Activated T-cell treated with anti-CD3 and anti-CD28 coated beads for 4 hours (primary cell): Measurements from ENCODE around the gene PCDHGC4.

Experiments used
- DNase-seq: peaks from one replicate; pipeline ENCODE4 v3.0.0-alpha.2; 2020

Gene PCDHGC4

GRCh38 chr5:141532726-141533125, 47.9 kb downstream of the PCDHGC4 start:
- DNase-seq, result no peak

DNA sequence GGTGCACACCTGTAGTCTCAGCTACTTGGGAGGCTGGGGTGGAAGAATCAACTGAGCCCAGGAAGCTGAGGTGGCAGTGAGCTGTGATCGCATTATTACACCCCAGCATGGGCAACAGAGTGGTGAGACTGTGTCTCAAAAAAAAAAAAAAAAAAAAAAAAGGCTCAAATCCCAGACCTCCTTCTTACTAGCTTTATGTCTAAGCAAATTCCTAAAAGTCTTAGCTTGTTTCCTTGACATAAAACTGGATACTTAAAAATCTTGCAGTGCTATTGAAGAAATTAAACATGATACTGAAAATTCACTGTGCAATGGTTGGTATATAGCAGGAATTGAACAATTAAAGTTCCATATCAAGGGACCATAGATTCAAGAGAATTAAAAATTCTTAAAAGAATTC, 49.1 kb downstream of the PCDHGC4 start:
- DNase-seq, result no peak

- no peak for DNase-seq
Observed at GRCh38 chr5:141534492-141535213, 49.8 kb downstream of the PCDHGC4 start.
